Gastroesophageal sphincter (tissue), 4 donors: Measurements from ENCODE around the gene GPATCH8. TPM values are rescaled to one million over a fixed set of nuclear protein-coding genes. Genes with fewer than 3 reads are reported as not detected.

Experiments used
- ATAC-seq: fragments of 150-250 bp; one replicate; pipeline ENCODE4 v1.9.1; 2016; ENCODE audit warnings: mild to moderate bottlenecking, moderate library complexity
- H3K27ac ChIP-seq, 4 donors: fragments of 200-600 bp; sonication (generic) in 3 of 4; 1 replicate in 3 of 4; 2 replicates in 1 of 4; pipeline ENCODE4 v1.5.1; 2016 to 2019
- H3K27me3 ChIP-seq: fragments of 200-600 bp; sonication (generic); one replicate; pipeline ENCODE4 v1.5.1; 2019
- H3K36me3 ChIP-seq, 2 donors: fragments of 200-600 bp; sonication (generic); one replicate each; pipeline ENCODE4 v1.5.1; 2019; ENCODE audit warnings: control low read depth in 1 of 2
- H3K4me1 ChIP-seq, 3 donors: fragments of 200-600 bp; sonication (generic); 1 replicate in 2 of 3; 2 replicates in 1 of 3; pipeline ENCODE4 v1.5.1; 2016 to 2019; ENCODE audit warnings: control low read depth in 2 of 3
- H3K4me3 ChIP-seq, 2 donors: fragments of 200-600 bp; sonication (generic); one replicate each; pipeline ENCODE4 v1.5.1; 2019; ENCODE audit warnings: mild to moderate bottlenecking in 1 of 2, moderate library complexity in 1 of 2
- H3K9me3 ChIP-seq, 3 donors: fragments of 200-600 bp; sonication (generic); one replicate each; pipeline ENCODE4 v1.5.1; 2017 to 2019; ENCODE audit warnings: control low read depth in 2 of 3
- EP300 ChIP-seq: sonication (generic); formaldehyde crosslinking; IDR thresholded peaks from one replicate; pipeline ENCODE4 v1.6.1; 2017; ENCODE audit warnings: antibody characterized with exemption, mild to moderate bottlenecking
- POLR2A ChIP-seq, 2 donors: fragments of 450-650 bp; IDR thresholded peaks; one replicate each; pipeline ENCODE4 v1.6.1; 2017; ENCODE audit warnings: antibody characterized with exemption in 2 of 2, mild to moderate bottlenecking in 2 of 2, moderate library complexity in 1 of 2
- POLR2AphosphoS5 ChIP-seq: sonication (generic); formaldehyde crosslinking; IDR thresholded peaks from one replicate; pipeline ENCODE4 v1.6.1; 2017; ENCODE audit warnings: antibody characterized with exemption
- WGBS, 2 donors: methylation state at CpG; one replicate each; pipeline ENCODE4 v1.1.5; 2018; ENCODE audit warnings: low coverage in 1 of 2; 5-methylcytosine and 5-hydroxymethylcytosine counted together
- total RNA-seq, 4 donors: library from RNA; depleted of rRNA; stranded (reverse); fragments of >200 nt; gene quantifications; one replicate each; pipeline ENCODE4 v1.1.0, GENCODE V29; 2016
- TF ChIP-seq, protein P1 (sequence below), 4 experiments: fragments of 200-600 bp in 2 of 4; fragments of 450-650 bp in 2 of 4; sonication (generic) in 1 of 4; IDR thresholded peaks; one replicate each; pipeline ENCODE4 v1.5.1; 2017 to 2019; ENCODE audit warnings: antibody characterized with exemption in 4 of 4, mild to moderate bottlenecking in 2 of 4, moderate library complexity in 2 of 4

GPATCH8 gene
- total RNA-seq, 4 donors from 2014 or later, result 21.8 to 54.6 (median 33.9) TPM

DNA sequence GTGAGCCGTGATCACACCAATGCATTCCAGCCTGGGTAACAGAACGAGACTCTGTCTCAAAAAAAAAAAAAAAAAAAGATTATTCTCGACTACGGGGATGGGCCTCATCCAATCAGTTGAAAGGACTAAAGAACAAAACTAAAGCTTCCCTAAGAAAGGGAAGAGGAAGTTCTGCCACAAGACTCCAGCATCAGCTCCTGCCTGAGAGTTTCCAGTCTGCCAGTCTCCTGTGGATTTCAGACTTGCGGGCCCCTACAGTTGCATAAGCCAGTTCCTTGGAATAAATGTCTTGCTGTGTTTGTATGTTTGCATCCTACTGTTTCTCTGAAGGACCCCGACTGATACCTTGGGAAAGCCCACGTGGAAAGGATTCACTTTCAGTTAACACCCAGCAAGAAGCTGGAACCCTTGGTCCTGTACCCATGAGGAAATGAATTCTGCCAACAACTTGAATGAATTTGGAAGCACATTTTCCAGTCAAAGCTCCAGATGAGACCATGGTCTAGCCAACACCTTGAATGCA is 27.8 kb upstream of the GPATCH8 start:
- Histone ChIP-seq H3K4me1 (peaks cover 0 to 11% (median 0%) of the 10 kb centered on the region in 3 donors), H3K9me3 (peaks cover 0 to 6% (median 0%) of the 10 kb centered on the region in 3 donors), H3K27ac (no peak overlapping the region), H3K36me3 (no peaks in the 10 kb centered on the region), H3K4me3 (no peak overlapping the region), H3K27me3 (peaks cover 27% of the 10 kb centered on the region)
- no peak for ATAC-seq
- TF ChIP-seq POLR2AphosphoS5 (no peak), POLR2A (IDR thresholded peaks at IDR 0.05) (no peak), EP300 (no peak)
- TF ChIP-seq, protein P1, sequence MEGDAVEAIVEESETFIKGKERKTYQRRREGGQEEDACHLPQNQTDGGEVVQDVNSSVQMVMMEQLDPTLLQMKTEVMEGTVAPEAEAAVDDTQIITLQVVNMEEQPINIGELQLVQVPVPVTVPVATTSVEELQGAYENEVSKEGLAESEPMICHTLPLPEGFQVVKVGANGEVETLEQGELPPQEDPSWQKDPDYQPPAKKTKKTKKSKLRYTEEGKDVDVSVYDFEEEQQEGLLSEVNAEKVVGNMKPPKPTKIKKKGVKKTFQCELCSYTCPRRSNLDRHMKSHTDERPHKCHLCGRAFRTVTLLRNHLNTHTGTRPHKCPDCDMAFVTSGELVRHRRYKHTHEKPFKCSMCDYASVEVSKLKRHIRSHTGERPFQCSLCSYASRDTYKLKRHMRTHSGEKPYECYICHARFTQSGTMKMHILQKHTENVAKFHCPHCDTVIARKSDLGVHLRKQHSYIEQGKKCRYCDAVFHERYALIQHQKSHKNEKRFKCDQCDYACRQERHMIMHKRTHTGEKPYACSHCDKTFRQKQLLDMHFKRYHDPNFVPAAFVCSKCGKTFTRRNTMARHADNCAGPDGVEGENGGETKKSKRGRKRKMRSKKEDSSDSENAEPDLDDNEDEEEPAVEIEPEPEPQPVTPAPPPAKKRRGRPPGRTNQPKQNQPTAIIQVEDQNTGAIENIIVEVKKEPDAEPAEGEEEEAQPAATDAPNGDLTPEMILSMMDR (IDR thresholded peaks at IDR 0.05), result no peak
- WGBS, 2 donors, result 64 to 77% methylated on average over 5 to 7 of the region's 7 CpGs

DNA sequence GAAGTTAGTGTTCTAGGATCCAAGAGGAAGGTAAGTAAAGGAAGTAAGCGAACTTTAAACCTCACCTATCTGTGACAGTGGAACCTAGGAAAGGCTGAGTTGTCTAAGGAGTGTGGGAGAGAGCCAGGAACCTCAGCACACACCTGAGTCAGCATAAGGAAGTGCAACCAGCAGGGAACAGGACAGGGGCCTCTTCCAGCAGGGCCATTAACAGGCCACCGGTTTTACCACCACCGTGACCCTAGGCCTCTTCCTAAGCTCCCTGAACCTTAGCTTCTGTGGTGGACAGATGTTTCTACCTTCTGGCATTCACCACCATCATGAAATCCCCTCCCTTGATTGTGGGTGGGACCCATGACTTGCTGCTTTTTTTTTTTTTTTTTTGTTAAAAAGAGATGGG is 26.7 kb upstream of the GPATCH8 start:
- H3K27me3 ChIP-seq, result peaks cover 30% of the 10 kb centered on the region
- 71 to 77% methylated on average over 3 of the region's 3 CpGs for WGBS, 2 donors
- no peak for ATAC-seq
- H3K4me3 ChIP-seq, result no peak overlapping the region
- H3K27ac ChIP-seq, result no peak overlapping the region
- no peaks in the 10 kb centered on the region for H3K36me3 ChIP-seq
- no peak for TF ChIP-seq POLR2A (IDR thresholded peaks at IDR 0.05)
- no peak for TF ChIP-seq EP300
- TF ChIP-seq, protein P1 (IDR thresholded peaks at IDR 0.05), result no peak
- no peak for TF ChIP-seq POLR2AphosphoS5
- H3K9me3 ChIP-seq, result peaks cover 0 to 6% (median 0%) of the 10 kb centered on the region in 3 donors
- H3K4me1 ChIP-seq, result peaks cover 0 to 11% (median 0%) of the 10 kb centered on the region in 3 donors

DNA sequence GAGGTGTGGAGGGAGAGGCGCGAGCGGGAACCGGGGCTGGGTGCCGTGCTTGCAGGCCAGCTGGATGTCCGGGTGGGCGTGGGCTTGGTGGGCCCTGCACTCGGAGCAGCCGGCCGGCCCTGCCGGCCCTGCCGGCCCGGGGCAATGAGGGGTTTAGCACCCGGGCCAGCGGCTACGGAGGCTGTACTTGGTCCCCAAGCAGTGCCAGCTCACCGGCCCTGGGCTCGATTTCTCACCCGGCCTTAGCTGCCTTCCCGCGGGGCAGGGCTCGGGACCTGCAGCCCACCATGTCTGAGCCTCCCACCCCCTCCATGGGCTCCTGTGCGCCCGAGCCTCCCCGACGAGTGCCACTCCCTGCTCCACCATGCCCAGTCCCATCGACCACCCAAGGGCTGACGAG is 24.7 kb upstream of the GPATCH8 start:
- Histone ChIP-seq H3K27ac (no peak overlapping the region), H3K4me1 (no peaks in the 10 kb centered on the region), H3K36me3 (no peaks in the 10 kb centered on the region), H3K9me3 (peaks cover 0 to 6% (median 0%) of the 10 kb centered on the region in 3 donors), H3K4me3 (no peak overlapping the region), H3K27me3 (peaks cover 30% of the 10 kb centered on the region)
- WGBS, 2 donors, result no CpG with 5 or more reads among the region's 28 CpGs
- TF ChIP-seq POLR2AphosphoS5, result no peak
- TF ChIP-seq EP300, result no peak
- TF ChIP-seq, protein P1 (IDR thresholded peaks at IDR 0.05), result no peak
- TF ChIP-seq POLR2A (IDR thresholded peaks at IDR 0.05), result no peak
- no peak for ATAC-seq

DNA sequence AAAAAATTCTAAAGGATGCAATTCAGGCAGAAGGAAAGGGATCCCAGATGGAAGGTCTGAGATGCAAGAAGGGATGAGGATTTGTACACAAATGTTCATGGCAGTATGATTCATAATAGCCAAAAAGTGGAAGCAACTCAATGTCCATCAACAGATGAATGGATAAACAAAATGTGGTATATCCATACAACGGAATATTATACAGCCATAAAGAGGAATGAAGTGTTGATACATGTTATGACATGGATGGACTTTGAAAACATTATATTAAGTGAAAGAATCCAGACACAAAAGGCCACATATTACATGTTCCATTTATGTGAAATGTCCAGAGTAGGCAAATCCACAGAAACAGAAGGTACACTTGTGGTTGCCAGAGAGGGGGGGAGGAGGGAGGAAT is 23.9 kb upstream of the GPATCH8 start:
- no peak for TF ChIP-seq POLR2AphosphoS5
- TF ChIP-seq POLR2A (IDR thresholded peaks at IDR 0.05), result no peak
- TF ChIP-seq EP300, result no peak
- TF ChIP-seq, protein P1 (IDR thresholded peaks at IDR 0.05), result no peak
- no peak overlapping the region for H3K4me3 ChIP-seq

DNA sequence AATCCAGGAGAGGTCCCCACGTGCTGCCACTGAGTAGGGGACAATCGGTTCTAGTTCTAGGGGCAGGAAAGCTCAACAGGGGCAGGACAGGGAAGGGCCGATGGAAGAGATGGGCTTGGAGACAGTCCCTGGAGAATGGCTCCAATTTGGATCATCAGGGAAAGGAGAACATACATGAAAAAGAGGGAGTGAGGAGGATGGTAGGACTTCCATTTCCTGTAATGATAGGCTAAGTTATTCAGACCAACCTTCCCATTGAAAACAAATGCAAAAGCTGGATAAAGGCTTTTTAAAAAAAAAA is 20.4 kb upstream of the GPATCH8 start:
- H3K4me3 ChIP-seq, result no peak overlapping the region
- 53 to 90% methylated on average over 2 to 3 of the region's 3 CpGs for WGBS, 2 donors
- TF ChIP-seq EP300 (no peak), POLR2AphosphoS5 (no peak), POLR2A (IDR thresholded peaks at IDR 0.05) (no peak)
- TF ChIP-seq, protein P1 (IDR thresholded peaks at IDR 0.05), result no peak
- H3K27me3 ChIP-seq, result peaks cover 41% of the 10 kb centered on the region
- no peak overlapping the region for H3K27ac ChIP-seq
- no peak for ATAC-seq
- H3K9me3 ChIP-seq, result peaks cover 0 to 6% (median 0%) of the 10 kb centered on the region in 3 donors
- no peaks in the 10 kb centered on the region for H3K4me1 ChIP-seq
- H3K36me3 ChIP-seq, result no peaks in the 10 kb centered on the region

More for the DNA sequence above, 23.9 kb upstream of the GPATCH8 start:
- no peak for ATAC-seq
- Histone ChIP-seq H3K27me3 (peaks cover 30% of the 10 kb centered on the region), H3K9me3 (peaks cover 0 to 6% (median 0%) of the 10 kb centered on the region in 3 donors), H3K36me3 (no peaks in the 10 kb centered on the region), H3K4me1 (no peaks in the 10 kb centered on the region), H3K27ac (no peak overlapping the region)
- WGBS, 2 donors, result 90 to 94% methylated on average over 1 of the region's 1 CpG
